Measurements from ENCODE around the gene GSK3A.

The GSK3A gene

DNA sequence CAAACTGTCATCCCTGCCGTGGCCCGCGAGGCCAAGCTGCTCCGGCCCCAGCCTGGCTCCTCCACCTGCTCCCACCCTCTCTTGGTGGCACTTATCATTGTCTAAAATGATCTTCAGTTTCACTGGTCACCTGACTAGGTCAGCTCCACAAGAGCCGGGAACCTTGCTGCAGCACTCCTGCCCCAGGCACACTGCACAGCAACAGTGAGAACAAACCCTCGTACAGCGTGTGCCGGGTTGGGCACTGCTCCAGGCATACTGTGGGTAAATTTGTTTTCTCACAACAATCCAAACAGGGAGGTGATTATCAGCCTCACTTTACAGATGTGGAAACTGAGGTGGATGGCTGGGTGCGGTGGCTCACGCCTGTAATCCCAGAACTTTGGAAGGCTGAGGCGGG, 33.8 kb downstream of the GSK3A start:
- Histone ChIP-seq H3K36me3 (peaks cover 26% of the 10 kb centered on the region), H3K4me1 (no peaks in the 10 kb centered on the region), H3K4me3 (ENCODE audit: low read depth, low read length) (no peak overlapping the region), H3K9me3 (no peaks in the 10 kb centered on the region), H3K27me3 (no peaks in the 10 kb centered on the region)
- no peak for DNase-seq
- TF ChIP-seq, protein P1, sequence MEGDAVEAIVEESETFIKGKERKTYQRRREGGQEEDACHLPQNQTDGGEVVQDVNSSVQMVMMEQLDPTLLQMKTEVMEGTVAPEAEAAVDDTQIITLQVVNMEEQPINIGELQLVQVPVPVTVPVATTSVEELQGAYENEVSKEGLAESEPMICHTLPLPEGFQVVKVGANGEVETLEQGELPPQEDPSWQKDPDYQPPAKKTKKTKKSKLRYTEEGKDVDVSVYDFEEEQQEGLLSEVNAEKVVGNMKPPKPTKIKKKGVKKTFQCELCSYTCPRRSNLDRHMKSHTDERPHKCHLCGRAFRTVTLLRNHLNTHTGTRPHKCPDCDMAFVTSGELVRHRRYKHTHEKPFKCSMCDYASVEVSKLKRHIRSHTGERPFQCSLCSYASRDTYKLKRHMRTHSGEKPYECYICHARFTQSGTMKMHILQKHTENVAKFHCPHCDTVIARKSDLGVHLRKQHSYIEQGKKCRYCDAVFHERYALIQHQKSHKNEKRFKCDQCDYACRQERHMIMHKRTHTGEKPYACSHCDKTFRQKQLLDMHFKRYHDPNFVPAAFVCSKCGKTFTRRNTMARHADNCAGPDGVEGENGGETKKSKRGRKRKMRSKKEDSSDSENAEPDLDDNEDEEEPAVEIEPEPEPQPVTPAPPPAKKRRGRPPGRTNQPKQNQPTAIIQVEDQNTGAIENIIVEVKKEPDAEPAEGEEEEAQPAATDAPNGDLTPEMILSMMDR (IDR thresholded peaks at IDR 0.05; ENCODE audit: low read depth, low read length), result no peak

GRCh38 chr19:42207767-42208271, 34.6 kb downstream of the GSK3A start:
- Histone ChIP-seq H3K36me3 (peaks cover 21% of the 10 kb centered on the region), H3K27me3 (no peaks in the 10 kb centered on the region), H3K9me3 (no peaks in the 10 kb centered on the region), H3K4me3 (ENCODE audit: low read depth, low read length) (no peak overlapping the region), H3K4me1 (no peaks in the 10 kb centered on the region)
- TF ChIP-seq, protein P1 (IDR thresholded peaks at IDR 0.05; ENCODE audit: low read depth, low read length), result no peak
- DNase-seq, result no peak

- no peak for DNase-seq
- Histone ChIP-seq H3K4me1 (no peaks in the 10 kb centered on the region), H3K36me3 (peaks cover 21% of the 10 kb centered on the region), H3K27me3 (no peaks in the 10 kb centered on the region), H3K9me3 (no peaks in the 10 kb centered on the region), H3K4me3 (ENCODE audit: low read depth, low read length) (no peak overlapping the region)
- TF ChIP-seq, protein P1 (IDR thresholded peaks at IDR 0.05; ENCODE audit: low read depth, low read length), result no peak
Observed at GRCh38 chr19:42206871-42207755, 35.3 kb downstream of the GSK3A start.

DNA sequence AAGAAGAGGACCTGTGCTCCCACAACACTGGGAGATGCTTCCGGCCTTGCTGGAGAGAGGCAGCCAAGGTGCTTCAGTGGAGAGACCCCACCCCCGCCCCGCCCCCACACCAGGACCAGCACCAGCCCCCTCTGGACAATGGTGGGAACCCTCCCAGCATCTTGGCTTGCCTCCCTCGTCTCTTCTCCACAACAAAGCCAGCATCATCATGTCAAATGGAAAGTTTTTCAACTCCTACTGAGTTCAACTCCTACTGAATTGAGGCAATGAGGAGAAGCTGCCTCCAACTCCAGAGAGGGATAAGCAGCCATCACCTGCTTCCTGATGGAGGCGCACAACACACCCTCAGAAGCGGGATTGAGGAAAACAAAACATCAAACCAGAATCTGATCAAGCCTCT, 37.7 kb downstream of the GSK3A start:
- Histone ChIP-seq H3K4me3 (ENCODE audit: low read depth, low read length) (no peak overlapping the region), H3K4me1 (no peaks in the 10 kb centered on the region), H3K36me3 (peaks cover 21% of the 10 kb centered on the region), H3K27me3 (no peaks in the 10 kb centered on the region), H3K9me3 (no peaks in the 10 kb centered on the region)
- DNase-seq, result no peak
- TF ChIP-seq, protein P1 (IDR thresholded peaks at IDR 0.05; ENCODE audit: low read depth, low read length), result no peak

- H3K4me3 ChIP-seq (ENCODE audit: low read depth, low read length), result no peak overlapping the region
- H3K4me1 ChIP-seq, result no peaks in the 10 kb centered on the region
- DNase-seq, result no peak
- H3K9me3 ChIP-seq, result no peaks in the 10 kb centered on the region
- peaks cover 21% of the 10 kb centered on the region for H3K36me3 ChIP-seq
- no peaks in the 10 kb centered on the region for H3K27me3 ChIP-seq
- TF ChIP-seq, protein P1 (IDR thresholded peaks at IDR 0.05; ENCODE audit: low read depth, low read length), result no peak
Observed at GRCh38 chr19:42203700-42204099, 38.7 kb downstream of the GSK3A start.

DNA sequence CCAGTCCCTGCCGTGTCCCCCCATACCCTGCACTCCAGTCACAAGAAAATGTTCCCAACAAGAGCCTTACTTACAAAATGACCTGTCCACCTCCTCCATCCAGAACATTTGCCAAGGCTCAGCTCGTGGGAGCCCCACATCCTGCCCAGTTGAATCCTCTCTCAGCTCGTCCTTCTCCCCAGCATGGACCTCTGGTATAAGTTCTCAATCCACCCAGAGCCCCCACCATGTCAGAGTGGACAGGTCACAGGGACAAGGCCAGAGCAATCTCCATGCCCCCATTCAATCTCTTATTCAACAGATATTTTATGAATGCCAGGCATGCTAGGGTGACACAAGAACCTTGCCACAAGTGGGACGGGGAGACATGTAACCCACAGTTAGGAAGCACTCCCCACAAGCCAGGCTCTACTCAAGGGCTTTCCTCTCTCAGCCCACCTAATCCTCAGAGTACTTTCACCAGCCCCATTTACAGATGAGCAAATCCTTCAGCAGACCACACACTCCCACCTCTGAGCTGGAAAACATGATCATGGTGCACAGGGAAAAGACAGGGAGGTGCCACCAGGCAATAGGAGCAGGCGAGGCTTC, 40.0 kb downstream of the GSK3A start:
- TF ChIP-seq, protein P1 (IDR thresholded peaks at IDR 0.05; ENCODE audit: low read depth, low read length), result no peak
- no peak overlapping the region for H3K4me3 ChIP-seq (ENCODE audit: low read depth, low read length)
- DNase-seq, result no peak
- H3K27me3 ChIP-seq, result no peaks in the 10 kb centered on the region
- no peaks in the 10 kb centered on the region for H3K4me1 ChIP-seq
- peaks cover 16% of the 10 kb centered on the region for H3K36me3 ChIP-seq
- no peaks in the 10 kb centered on the region for H3K9me3 ChIP-seq
